ENCODE measurements around the gene P2RY8.

DNA sequence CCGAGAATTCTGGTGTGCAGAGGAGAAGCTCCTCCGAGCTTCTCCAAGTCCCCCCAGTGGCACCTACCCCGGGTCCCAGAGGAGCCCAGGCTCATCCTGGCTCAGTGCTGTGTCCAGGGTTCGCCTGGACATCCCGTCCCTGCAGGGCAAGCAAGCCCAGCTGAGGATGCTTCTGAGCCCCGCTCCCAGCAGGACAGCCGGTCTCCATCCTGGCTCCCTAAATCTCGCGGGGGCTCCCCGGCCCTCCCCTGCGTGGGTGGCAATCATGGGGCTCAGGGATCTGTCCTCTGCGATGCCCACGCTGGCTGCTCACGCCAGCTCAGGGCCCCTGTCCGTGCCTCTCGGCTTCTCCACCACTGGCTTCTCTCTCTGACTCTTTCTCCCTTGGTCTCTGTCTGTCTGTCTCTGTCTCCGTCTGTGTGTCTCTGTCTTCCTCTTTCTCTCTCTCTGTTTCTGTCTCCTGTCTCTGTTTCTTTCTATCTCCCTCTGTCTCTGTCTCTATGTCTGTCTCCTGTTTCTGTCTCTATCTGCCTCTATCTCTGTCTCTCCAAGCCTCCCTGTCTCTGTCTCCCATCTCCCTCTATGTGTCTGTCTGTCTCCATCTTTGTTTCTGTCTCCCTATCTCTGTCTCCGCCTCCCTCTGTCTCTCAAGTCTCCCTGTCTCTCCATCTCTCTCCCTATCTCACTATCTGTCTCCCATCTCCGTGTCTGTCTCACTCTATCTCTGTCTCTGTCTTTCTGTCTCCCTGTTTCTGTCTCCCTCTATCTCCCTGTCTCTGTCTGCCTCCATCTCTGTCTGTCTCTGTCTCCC, 117.2 kb downstream of the P2RY8 start:
- no peak for TF ChIP-seq SUZ12 (IDR thresholded peaks at IDR 0.05; ENCODE audit: extremely low read depth, insufficient read depth, insufficient read length)
- no peak for TF ChIP-seq YY1 (IDR thresholded peaks at IDR 0.05; ENCODE audit: insufficient read depth, insufficient read length)

Measured in NT2/D1 (cell line).